HG03469 (cell line): ENCODE measurements around the gene FSIP1.

ENCODE experiments used
- ATAC-seq: cut with Tn5 transposase; IDR thresholded peaks from one replicate; pipeline ENCODE4 v1.9.1; 2021; ENCODE audit warnings: mild to moderate bottlenecking, moderate library complexity, moderate number of reproducible peaks; ENCODE audit not compliant: unreplicated experiment

Gene FSIP1

GRCh38 chr15:39690881-39691634, 91.6 kb downstream of the FSIP1 start:
- no peak for ATAC-seq

DNA sequence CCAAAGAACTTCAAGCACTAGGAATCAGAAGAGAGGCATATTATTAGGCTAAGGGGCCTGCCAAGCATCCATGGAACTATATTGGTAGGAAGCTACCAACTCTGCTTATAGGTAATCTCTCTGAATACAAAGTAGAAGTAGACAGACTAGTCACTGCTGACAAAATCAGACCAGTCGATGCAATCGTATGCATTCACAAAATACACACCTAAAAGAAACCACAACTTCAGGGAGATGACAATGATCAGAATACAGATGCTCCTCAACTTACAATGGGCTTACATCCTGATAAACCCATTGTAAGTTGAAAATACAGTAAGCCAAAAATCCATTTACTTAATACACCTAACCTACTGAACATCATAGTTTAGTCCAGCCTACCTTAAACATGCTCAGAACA, 94.7 kb downstream of the FSIP1 start:
- ATAC-seq = no peak

GRCh38 chr15:39685999-39686613, 96.5 kb downstream of the FSIP1 start:
- no peak for ATAC-seq

GRCh38 chr15:39685367-39685766, 97.3 kb downstream of the FSIP1 start:
- ATAC-seq = no peak

- ATAC-seq = no peak
These were observed 98.4 kb downstream of the FSIP1 start for GRCh38 chr15:39684233-39684632.

DNA sequence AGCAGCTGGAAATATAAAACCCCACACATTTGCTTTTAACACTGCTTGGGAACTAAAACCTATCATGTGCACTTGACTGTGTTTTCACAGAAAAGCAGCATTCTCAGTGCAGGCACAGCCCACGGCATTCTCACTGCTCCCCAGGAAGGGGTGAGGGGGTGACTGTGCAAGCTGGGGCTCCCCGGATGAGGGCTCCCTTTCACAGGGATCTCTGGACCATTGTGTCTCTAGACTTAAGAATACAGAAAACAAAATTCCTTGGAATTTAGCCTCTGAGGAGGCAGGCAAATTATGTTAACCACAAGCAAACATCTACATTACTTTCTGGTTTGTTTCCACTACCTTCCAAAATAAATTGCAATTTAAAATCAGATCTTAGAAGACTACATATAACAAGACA, 100.3 kb downstream of the FSIP1 start:
- no peak for ATAC-seq

- no peak for ATAC-seq
These were observed 101.8 kb downstream of the FSIP1 start for GRCh38 chr15:39680868-39681267.

DNA sequence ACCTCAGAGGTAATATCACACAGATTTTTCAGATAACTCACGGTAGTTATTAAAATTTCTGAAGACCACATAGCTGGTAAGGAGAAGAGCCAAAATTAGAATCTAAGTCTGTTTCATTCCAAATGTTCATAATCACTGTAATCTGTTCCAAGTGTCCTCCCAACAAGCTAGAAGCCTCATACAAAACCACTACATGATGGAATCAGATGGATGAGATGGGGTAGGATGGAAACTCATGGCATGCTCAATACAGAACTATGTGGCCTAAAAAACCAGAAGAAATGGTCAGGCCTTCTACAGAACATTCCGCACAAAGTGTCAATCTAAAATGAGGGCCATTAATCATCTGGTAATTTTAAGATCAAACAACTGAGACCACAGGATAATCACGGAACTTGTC, 110.0 kb downstream of the FSIP1 start:
- no peak for ATAC-seq

- no peak for ATAC-seq
These were observed 110.5 kb downstream of the FSIP1 start for GRCh38 chr15:39672184-39672583.

DNA sequence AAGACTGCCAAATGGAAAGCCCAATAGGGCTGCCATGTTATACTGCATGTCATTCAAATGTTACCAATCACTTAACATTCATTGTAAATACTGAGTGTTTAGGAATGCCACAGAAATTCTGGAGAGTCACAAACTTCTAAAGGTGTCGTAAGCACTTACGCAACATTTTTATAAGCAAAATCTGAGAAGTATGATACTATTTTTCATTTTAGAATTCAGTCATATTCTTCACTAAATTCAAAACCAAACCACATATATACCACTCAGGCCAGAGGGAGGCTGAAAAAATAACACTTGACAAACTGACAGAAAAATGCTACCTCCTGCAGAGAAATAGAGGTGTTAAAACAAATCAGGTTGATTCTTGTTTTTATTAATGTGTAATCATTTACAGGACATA, 112.0 kb downstream of the FSIP1 start:
- no peak for ATAC-seq

DNA sequence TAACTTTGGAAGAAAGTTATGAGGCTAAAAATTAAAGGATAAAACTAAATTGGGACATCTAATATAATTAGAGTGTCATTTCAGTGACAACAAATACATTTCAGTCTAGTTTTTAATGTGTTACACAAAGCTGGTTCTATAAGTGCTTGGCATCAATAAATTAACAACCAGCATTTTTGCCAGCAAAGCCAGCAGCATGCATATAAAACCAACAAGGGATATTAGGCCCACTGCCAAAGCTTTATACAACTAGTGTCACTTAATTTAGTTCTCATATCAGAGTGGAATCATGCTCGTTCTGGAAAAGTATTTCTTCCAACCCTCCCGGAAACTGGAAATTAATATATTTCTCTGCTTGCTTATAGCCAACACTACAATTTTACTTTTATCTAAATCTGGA, 113.0 kb downstream of the FSIP1 start:
- ATAC-seq = no peak

DNA sequence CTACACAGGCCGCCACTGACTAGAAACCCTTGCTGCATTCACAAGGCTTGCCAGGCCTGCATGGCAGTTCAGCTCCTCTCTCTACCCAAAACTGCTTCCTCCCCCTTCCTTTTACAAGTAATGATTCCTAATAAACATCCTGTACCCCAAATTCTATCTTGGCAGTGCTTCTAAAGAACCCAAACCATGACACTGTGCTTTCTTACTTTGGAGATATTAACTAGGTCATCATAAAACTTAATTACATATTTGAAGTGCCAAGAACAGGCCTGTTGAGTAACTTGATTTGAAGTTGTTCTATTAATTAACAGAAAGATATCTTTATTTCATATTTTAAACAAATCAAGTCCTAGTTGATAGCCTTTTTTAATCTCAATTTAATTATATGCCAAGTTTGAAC, 113.4 kb downstream of the FSIP1 start:
- no peak for ATAC-seq

GRCh38 chr15:39668457-39668856, 114.2 kb downstream of the FSIP1 start:
- ATAC-seq = no peak

DNA sequence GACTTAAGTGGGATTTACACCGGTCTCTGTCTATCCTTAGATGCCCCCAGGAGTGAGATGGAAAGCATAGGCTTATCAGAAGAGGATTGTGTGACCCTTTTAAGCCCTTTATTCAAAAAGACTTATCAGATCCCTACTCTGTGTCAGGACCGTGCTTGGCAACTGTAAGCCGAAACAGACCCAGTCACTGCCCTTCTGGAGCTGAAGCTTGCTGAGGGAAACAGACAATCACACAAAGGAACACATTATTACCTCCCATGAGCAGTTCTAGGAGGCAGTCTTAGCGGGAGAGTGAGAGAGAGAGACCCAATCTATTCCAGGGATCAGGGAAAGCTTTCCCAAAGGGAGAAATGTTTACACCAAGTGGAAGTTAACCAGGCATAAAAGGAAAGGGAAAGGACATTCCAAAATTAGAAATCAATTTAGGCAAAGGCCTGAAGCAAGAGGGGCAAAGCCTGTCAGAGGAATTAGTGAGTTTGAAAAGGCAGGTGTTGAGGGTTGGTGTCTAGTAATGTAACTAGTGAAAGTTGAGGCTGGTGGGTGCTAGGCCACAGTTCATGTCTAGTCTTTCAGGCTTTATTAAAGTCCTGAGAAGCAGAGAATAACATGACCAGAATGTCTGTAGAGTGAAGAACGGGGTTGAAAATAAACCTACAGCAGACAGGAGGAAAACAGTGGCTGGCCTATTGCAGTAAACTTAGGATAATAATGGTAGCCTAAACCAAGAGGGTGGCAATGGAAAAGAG, 115.1 kb downstream of the FSIP1 start:
- no peak for ATAC-seq

DNA sequence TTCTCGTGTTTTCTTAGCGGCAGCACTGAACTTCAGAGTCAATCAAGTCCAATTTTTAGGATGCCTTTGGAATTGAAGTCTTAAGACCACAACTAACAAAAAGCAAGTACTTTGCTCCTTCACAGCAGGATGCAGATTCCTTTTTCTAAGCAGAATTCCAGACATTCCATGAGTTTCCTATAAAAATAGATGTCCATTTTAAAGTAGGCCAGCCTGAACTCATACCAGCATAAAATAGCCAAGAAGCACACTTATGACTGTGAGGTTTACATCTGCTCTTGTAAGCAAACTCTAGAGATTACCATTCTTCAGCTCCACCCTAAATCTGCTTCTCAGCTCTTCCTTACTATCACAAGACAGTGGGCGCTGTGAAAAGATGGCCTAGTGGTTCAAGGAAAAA, 116.0 kb downstream of the FSIP1 start:
- no peak for ATAC-seq

GRCh38 chr15:39665629-39666250, 116.9 kb downstream of the FSIP1 start:
- ATAC-seq = no peak

- ATAC-seq = no peak
These were observed 118.9 kb downstream of the FSIP1 start for GRCh38 chr15:39663704-39664250.

DNA sequence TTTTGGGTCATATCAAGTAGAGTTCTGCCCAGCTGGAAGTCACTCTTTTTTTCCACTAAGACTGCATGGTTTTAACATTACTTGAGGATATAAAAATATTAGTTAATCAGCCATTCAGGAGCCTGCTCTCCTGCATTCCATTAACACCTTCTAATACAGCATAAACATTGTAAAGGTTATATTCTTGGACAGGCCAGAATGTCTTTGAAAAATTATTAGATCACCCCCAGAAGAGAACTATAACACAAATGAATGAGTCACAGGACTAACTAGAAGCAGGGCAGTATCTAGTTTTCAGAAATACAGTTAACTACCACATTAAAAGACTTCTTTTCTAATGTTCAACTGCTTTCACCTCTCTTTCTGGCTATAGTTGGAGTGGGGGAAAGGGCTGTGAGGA, 120.9 kb downstream of the FSIP1 start:
- no peak for ATAC-seq

DNA sequence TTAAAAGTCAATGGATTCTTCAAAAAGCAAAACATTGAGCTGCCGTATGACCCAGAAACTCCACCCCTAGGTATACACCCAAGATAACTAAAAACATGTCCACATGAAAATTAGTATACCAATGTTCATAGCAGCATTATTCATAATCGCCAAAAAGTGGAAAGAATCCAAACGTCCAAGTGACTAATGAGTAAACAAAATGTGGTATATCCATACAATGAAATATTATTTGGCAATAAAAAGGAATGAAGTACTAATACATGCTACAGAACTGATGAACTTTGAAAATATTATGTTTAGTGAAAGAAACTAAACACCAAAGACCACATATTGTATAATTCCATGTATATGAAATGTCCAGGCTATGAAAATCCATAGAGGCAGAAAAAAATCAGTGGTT, 123.9 kb downstream of the FSIP1 start:
- ATAC-seq = no peak

DNA sequence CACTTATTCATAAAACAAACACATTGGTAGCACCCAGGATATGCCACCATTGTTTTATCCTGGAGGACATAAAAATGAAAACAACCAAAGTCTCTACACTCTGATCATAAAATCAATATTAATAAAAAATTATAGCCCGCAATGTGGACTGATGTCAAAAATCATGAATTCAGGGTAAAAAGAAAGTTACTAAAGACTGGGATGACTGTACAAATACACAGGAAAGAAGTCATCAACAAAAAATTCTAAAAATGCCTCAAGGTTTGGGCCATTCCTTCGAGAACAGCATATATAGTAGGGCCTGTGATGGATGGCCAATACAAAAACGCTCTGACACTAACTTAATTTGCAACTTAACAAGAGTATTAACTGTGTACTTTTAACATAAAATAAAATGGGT, 125.0 kb downstream of the FSIP1 start:
- ATAC-seq = no peak

- ATAC-seq = no peak
These were observed 125.5 kb downstream of the FSIP1 start for GRCh38 chr15:39657181-39657580.
